ENCODE measurements around the gene SYNE1. TPM values are rescaled to one million over a fixed set of nuclear protein-coding genes. Genes with fewer than 3 reads are reported as not detected.
A peak's percentile ranks its signal among the peaks of the same experiment; 100 is the strongest.

Gene SYNE1
- total RNA-seq, 4 donors from 2014 or later: 7.4 to 66.4 (median 20.7) TPM

DNA sequence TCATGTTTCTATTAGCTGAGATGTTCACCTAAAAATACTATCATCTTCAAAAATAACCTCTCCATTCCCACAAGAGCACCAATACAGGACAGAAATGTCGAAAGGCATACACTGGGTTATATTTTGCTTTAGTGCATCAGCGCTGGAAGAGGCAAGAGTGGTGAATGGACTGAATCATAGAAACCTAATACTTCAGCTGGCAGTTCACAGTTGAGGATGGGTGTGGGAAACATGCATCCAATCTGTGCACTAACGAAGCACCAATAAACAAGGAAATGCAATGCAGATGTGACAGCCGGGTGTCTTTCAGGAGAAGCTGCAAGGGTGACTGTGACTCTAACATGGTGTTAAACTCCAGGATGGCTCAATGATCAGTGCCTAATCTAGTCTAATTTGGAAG is 463.8 kb downstream of the SYNE1 start:
- Histone ChIP-seq H3K27ac (no peak overlapping the region), H3K4me1 (peaks cover 0 to 2% (median 0%) of the 10 kb centered on the region in 3 donors), H3K36me3 (peaks cover 0 to 36% (median 0%) of the 10 kb centered on the region in 3 donors), H3K27me3 (no peaks in the 10 kb centered on the region), H3K4me3 (no peak overlapping the region), H3K9me3 (no peaks in the 10 kb centered on the region)
- TF ChIP-seq POLR2A (IDR thresholded peaks at IDR 0.05) (no peak), CTCF (IDR thresholded peaks at IDR 0.05) (no peak)
- intact Hi-C loops (cut with DNase I): no loop called here
- 69 to 88% methylated on average over 3 to 4 of the region's 4 CpGs for WGBS, 2 donors
- no peak for DNase-seq

DNA sequence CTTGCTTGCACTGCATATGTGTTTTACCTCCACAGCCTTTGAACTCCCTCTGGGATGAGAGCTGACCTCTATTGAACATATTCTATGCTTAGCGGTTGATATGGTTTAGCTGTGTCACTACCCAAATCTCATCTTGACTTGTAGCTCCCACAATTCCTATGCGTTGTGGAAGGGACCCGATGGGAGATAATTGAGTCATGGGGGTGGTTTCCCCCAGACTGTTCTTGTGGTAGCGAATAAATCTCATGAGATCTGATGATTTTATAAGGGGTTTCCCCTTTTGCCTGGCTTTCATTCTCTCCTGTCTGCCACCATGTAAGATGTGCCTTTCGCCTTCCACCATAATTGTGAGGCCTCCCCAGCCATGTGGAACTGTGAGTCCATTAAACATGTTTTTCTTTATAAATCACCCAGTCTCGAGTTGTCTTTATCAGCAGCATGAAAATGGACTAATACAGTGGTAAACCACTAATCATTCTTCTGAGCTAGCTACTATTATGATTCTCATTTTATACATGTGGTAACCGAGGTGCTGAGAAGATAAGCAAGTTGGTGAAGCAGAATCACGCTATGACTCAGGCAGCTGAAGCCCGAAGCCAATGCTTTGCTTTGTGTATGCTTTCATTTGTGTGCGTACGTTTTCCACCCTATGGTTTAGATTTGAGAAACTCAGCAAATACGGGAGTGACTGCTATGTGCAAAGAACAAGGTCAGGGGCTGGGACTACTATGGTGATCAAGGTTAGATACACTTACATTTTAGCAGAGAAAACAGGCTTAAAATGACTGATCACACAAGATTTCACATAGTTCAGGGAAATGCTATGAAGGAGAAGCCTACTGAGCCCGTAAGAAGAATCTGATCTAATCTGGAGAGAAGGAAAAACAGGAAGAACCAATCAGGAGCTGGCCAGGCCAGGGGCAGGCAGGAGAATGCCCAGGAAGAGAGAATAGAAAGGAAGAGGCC is 466.2 kb downstream of the SYNE1 start:
- no peaks in the 10 kb centered on the region for H3K27me3 ChIP-seq
- H3K4me1 ChIP-seq: peaks cover 0 to 4% (median 0%) of the 10 kb centered on the region in 3 donors
- intact Hi-C loops (cut with DNase I): no loop called here
- H3K9me3 ChIP-seq: no peaks in the 10 kb centered on the region
- H3K4me3 ChIP-seq: no peak overlapping the region
- no peak for DNase-seq
- H3K36me3 ChIP-seq: peaks cover 0 to 36% (median 0%) of the 10 kb centered on the region in 3 donors
- WGBS, 2 donors: 70 to 78% methylated on average over 13 of the region's 13 CpGs
- peak overlapping the region in 2 of 4 donors; percentile 15 to 30 for H3K27ac ChIP-seq
- no peak for TF ChIP-seq CTCF (IDR thresholded peaks at IDR 0.05)
- no peak for TF ChIP-seq POLR2A (IDR thresholded peaks at IDR 0.05)

- Histone ChIP-seq H3K4me3 (no peak overlapping the region), H3K9me3 (no peaks in the 10 kb centered on the region), H3K27ac (peak overlapping the region in 1 of 4 donors; percentile 30), H3K36me3 (peaks cover 0 to 30% (median 0%) of the 10 kb centered on the region in 3 donors), H3K4me1 (peaks cover 0 to 4% (median 0%) of the 10 kb centered on the region in 3 donors), H3K27me3 (no peaks in the 10 kb centered on the region)
- TF ChIP-seq CTCF (IDR thresholded peaks at IDR 0.05) (no peak), POLR2A (IDR thresholded peaks at IDR 0.05) (no peak)
- no peak for DNase-seq
- intact Hi-C loops (cut with DNase I): no loop called here
- 81 to 90% methylated on average over 4 of the region's 4 CpGs for WGBS, 2 donors
Measured at GRCh38 chr6:152170313-152170701, 466.9 kb downstream of the SYNE1 start.

DNA sequence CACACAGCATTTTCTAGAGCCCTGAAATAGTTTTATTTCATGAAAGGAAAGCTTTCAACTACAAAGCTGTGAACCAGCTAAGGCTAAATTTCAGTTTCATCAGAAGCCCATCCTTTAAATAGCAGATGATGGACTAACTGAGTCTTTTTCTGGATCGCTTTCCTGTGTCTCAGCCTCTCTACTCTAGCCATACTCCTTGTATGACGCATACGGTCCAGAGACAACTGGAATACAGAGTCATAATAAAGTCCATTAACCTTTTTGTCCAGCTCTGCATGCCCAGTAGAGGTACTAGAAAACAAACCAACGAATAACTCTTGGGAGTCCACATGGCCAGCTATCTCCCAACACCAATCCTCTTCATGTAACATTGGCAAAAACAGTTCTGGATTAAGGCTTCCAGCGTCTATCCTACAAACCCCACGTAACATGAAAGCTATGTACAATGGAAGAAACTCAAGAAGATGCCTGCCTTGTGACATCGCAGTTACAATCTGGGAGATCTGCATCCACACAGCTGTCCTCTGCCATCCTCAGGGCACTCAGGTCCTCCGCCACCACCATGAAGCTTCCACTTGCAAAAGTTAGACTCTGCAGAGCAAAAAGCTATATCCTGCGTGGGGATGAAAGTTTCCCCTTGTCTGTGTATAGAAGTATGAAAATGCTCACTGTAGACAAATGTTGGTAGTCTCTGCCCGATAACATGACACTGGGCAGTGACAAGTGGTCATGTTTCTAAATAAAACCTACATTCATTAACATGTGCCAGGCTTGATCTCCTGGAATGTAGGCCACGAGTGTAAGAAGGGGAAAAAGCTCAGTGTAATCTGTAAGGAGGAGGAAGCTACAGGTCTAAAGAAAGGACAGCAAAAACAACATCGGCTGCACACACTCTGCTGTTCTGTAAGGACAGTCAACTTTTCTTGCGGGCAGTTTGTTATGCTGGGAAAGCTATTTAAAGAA is 469.2 kb downstream of the SYNE1 start:
- peak overlapping the region in 2 of 4 donors; percentile 17 to 41 for H3K27ac ChIP-seq
- H3K27me3 ChIP-seq: no peaks in the 10 kb centered on the region
- H3K36me3 ChIP-seq: peaks cover 0 to 23% (median 0%) of the 10 kb centered on the region in 3 donors

More for the DNA sequence above, 469.2 kb downstream of the SYNE1 start:
- intact Hi-C loops (cut with DNase I): no loop called here
- Histone ChIP-seq H3K4me3 (no peak overlapping the region), H3K9me3 (no peaks in the 10 kb centered on the region), H3K4me1 (peaks cover 0 to 4% (median 0%) of the 10 kb centered on the region in 3 donors)
- no peak for DNase-seq
- WGBS, 2 donors: 81 to 83% methylated on average over 13 of the region's 13 CpGs
- TF ChIP-seq POLR2A (IDR thresholded peaks at IDR 0.05) (no peak), CTCF (IDR thresholded peaks at IDR 0.05) (no peak)
